BJ (cell line): ENCODE results near the gene NGRN. TPM values are rescaled to one million over a fixed set of nuclear protein-coding genes. Genes with fewer than 3 reads are reported as not detected.

Source experiments
- CTCF ChIA-PET: fragments of 350-600 bp; formaldehyde crosslinking; extraction: SDS; loops from one replicate; lab custom pipeline; 2021; ENCODE audit warnings: antibody characterized with exemption, inconsistent platforms; lab: Yijun Ruan, JAX
- POLR2A ChIA-PET: fragments of 300-600 bp; sonication (Branson Sonifier 250); formaldehyde crosslinking; extraction: SDS; loops from one replicate; lab custom pipeline; 2021; ENCODE audit warnings: antibody characterized with exemption; lab: Charles Lee
- DNase-seq: peaks from one replicate; pipeline ENCODE4 v3.0.0-alpha.2; 2011; ENCODE audit warnings: low read depth
- H3K27me3 ChIP-seq: 2 replicates; pipeline ENCODE4 v1.6.0; 2011; ENCODE audit warnings: low read length; ENCODE audit not compliant: control insufficient read depth, insufficient read depth
- H3K36me3 ChIP-seq: 2 replicates; pipeline ENCODE4 v1.5.1; 2011; ENCODE audit warnings: low read length; ENCODE audit not compliant: control insufficient read depth, insufficient read depth
- H3K4me3 ChIP-seq: 2 replicates; pipeline ENCODE4 v1.5.1; 2011; ENCODE audit warnings: low read depth, mild to moderate bottlenecking, control low read depth, low read length
- polyA plus RNA-seq: library from polyadenylated mRNA; depleted of rRNA; stranded (reverse); fragments of >200 nt; gene quantifications from 2 replicates; pipeline ENCODE4 v1.2.3, GENCODE V29; 2011; rRNA removed
- small RNA-seq: library from RNA; depleted of rRNA; stranded (forward); fragments of <200 nt; gene quantifications from one replicate; pipeline ENCODE3, GENCODE V24; 2012; ENCODE audit warnings: low replicate concordance, low read depth; ENCODE audit not compliant: insufficient read length
- TF ChIP-seq, protein P1 (sequence below): IDR thresholded peaks from 2 replicates; pipeline ENCODE4 v1.5.1; 2011; ENCODE audit warnings: low read depth, mild to moderate bottlenecking, control low read depth, inconsistent platforms, low read length, moderate library complexity; ENCODE audit not compliant: insufficient read depth

Gene NGRN
- polyA plus RNA-seq, 1 experiment: 63.5 TPM

- no peak for DNase-seq
- H3K36me3 ChIP-seq: no peaks in the 10 kb centered on the region
- ChIA-PET POLR2A (no interaction called here), CTCF (interaction anchor here (1.4 to 5.0 kb wide), 8 partner anchors 12 to 179 kb away, joined by 5 to 169 read pairs (median 18); no protein-coding TSS in a partner anchor)
- TF ChIP-seq, protein P1, sequence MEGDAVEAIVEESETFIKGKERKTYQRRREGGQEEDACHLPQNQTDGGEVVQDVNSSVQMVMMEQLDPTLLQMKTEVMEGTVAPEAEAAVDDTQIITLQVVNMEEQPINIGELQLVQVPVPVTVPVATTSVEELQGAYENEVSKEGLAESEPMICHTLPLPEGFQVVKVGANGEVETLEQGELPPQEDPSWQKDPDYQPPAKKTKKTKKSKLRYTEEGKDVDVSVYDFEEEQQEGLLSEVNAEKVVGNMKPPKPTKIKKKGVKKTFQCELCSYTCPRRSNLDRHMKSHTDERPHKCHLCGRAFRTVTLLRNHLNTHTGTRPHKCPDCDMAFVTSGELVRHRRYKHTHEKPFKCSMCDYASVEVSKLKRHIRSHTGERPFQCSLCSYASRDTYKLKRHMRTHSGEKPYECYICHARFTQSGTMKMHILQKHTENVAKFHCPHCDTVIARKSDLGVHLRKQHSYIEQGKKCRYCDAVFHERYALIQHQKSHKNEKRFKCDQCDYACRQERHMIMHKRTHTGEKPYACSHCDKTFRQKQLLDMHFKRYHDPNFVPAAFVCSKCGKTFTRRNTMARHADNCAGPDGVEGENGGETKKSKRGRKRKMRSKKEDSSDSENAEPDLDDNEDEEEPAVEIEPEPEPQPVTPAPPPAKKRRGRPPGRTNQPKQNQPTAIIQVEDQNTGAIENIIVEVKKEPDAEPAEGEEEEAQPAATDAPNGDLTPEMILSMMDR: no peak
- no peaks in the 10 kb centered on the region for H3K27me3 ChIP-seq
- H3K4me3 ChIP-seq: no peak overlapping the region
Measured at GRCh38 chr15:90318591-90318990, 53.1 kb downstream of the NGRN start.

GRCh38 chr15:90320062-90320884, 54.8 kb downstream of the NGRN start:
- no peaks in the 10 kb centered on the region for H3K36me3 ChIP-seq
- H3K27me3 ChIP-seq: no peaks in the 10 kb centered on the region
- ChIA-PET CTCF (interaction anchor here (0.6 to 5.0 kb wide), 79 partner anchors 9 to 566 kb away, joined by 3 to 169 read pairs (median 5); partner anchors contain the start of genes CRTC3, FES, IQGAP1 and ZNF774), POLR2A (no interaction called here)
- H3K4me3 ChIP-seq: no peak overlapping the region
- TF ChIP-seq, protein P1: peak; percentile 98
- DNase-seq: peak; percentile 39

DNA sequence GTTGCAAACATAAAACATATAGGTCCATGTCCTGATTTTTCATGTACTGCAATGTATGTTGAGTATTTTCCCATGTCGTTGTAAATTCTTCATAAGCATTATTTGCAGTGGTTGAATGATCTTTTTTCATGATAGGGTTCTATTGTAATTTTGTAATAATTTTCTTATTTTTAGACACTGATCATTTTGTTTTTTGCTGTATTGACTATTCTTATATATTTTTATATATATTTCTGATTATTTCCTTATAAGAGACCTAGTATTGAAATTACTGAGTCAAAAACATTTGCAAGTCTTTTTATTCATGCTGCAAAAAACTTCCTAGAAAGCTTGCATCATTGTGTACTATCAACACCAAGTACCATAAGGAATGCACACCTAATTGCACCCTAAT, 55.4 kb downstream of the NGRN start:
- no peaks in the 10 kb centered on the region for H3K36me3 ChIP-seq
- ChIA-PET CTCF (interaction anchor here (0.6 to 5.0 kb wide), 41 partner anchors 8 to 565 kb away, joined by 3 to 169 read pairs (median 8); partner anchors contain the start of genes CRTC3, FES, IQGAP1 and ZNF774), POLR2A (interaction anchor here (0.7 kb wide), 1 partner anchor 17 kb away, joined by 6 read pairs; no protein-coding TSS in a partner anchor)
- no peaks in the 10 kb centered on the region for H3K27me3 ChIP-seq
- no peak for DNase-seq
- TF ChIP-seq, protein P1: no peak
- H3K4me3 ChIP-seq: no peak overlapping the region

Small RNA genes lying within 50 kb of the gene (small RNA-seq; reads per million reads assigned to genes)
- gene AC091167.3 (not detected), gene RN7SL736P (not detected)

Other genes starting within 250 kb of the NGRN start
- 98.7 and 164 TPM in 2 replicates for gene IDH2, start 163.2 kb upstream of the NGRN start, polyA plus RNA-seq
- 9.2 and 17.5 TPM in 2 replicates for gene SEMA4B, start 64.3 kb upstream of the NGRN start, polyA plus RNA-seq
- gene CIB1, start 31.7 kb upstream of the NGRN start, polyA plus RNA-seq: 60.5 and 102 TPM in 2 replicates
- 2.4 and 4.8 TPM in 2 replicates for gene GDPGP1, start 31.5 kb upstream of the NGRN start, polyA plus RNA-seq
- gene TTLL13, start 16.1 kb upstream of the NGRN start, polyA plus RNA-seq: 0.04 and 0.05 TPM in 2 replicates
- gene ZNF774, start 86.6 kb downstream of the NGRN start, polyA plus RNA-seq: 0.54 and 1.6 TPM in 2 replicates
- gene IQGAP1, start 122.6 kb downstream of the NGRN start, polyA plus RNA-seq: 88.7 and 137 TPM in 2 replicates